HUDEP-2 (cell line): ENCODE data around the gene GALNT7.
"Not testable (repeated sequence)": the region's sequence is repeated elsewhere in the genome, so short reads cannot be mapped to it uniquely, and the experiment has no call there.

Source experiments
- DNase-seq, 76 experiments: peaks; one replicate each; lab custom pipeline; 2025; ENCODE audit not compliant: unreplicated experiment in 76 of 76; lab: John Stamatoyannopoulos, UW

The GALNT7 gene

DNA sequence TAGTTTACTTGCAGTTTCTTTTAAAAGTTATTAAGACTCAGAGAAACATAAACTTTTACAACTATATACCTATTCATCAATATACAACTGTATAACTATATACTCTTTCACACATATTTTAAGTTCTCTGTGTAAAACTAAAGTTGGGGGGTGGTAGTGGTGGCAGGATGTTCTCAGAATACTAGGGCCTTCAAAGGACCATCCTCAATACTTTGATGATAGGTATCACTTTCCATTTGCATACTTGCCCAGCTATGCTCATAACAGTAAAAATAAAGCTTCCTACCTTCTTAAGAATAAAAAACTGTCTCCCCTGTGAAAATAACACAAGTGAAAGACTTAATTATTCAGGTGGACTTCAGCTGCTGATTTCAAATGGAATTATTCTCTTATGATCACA lies 2.9 kb upstream of the GALNT7 start:
- no peak for DNase-seq

DNA sequence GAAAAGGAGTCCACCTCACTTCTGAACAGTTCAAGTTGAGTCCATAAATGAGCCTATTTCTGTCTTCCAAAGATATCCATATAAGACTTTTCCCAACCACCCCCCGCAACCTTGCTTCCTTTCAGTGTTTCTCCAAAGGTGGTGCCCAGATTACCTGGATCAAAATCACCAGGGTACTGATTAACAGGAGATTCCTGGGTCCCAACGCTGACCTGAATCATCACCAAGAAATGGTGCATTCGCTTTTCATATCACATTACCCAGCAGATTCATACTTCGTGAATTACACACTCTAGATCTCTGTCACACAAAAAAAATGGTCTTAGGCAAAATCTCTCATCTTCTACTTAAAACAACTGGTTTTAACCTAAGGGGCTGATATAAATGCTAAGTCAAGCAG lies 2.1 kb upstream of the GALNT7 start:
- no peak for DNase-seq

- DNase-seq: peak in 26 of 76 experiments; percentile 1 to 50 (median 16)
These were observed 734 bp upstream of the GALNT7 start for GRCh38 chr4:173167758-173168395.

DNA sequence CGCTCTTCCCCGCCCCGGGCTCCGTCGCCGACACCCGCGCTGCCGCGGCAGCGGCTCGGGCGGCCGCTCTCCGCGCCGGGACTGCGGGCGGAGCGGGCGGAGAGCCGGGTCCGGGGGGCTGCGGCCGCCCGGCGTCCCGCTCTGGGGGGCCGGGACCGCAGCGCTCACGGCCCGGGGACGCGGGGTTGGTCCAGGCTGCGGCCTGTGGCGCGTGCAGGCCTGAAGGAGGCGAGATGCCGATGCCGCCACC lies 492 bp downstream of the GALNT7 start:
- DNase-seq: peak in 1 of 76 experiments; percentile 4

DNA sequence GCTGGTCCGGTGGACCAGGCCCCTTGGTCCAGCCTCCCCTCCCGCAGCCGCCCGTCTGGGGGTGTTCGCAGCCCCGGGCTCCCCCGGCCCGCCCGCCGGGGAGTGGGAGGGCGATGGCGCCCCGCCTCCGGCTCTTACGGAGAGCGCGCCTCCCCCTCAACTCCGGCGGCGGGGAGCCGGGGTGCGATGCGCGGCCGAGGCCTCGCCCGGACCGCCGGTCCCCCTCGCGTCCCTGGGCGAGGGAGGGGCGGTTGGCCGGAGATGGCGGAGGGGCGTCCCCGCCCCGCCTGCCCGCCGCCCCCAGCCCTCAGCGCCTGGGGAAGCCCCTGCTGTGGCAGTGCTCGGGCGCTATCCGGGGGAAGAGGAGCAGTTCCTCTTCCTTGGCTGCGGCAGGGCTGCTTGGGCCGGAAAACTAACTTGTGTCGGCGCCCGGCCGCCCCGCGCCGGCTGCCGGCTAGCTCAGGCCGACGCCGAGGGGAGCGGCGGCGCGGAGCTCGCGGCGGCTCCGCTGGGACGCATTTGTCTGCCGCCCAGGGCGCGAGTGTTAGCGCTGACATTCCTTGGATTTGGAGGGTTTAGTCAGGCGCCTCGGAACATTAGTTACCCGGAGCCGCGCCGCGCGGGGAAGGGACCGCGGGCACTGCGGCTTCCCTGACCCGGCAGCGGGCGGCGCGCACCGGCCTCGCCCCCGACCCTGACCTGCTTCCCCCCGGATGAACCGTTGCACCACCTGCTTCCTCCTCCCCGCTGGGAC lies 994 bp downstream of the GALNT7 start:
- DNase-seq: peak in 43 of 76 experiments; percentile 2 to 54 (median 29)

- peak in 1 of 76 experiments; percentile 21 for DNase-seq
These were observed 1.7 kb downstream of the GALNT7 start for GRCh38 chr4:173170182-173170778.

GRCh38 chr4:173171098-173171497 lies 2.5 kb downstream of the GALNT7 start:
- peak in 18 of 76 experiments; percentile 1 to 41 (median 16) for DNase-seq

DNA sequence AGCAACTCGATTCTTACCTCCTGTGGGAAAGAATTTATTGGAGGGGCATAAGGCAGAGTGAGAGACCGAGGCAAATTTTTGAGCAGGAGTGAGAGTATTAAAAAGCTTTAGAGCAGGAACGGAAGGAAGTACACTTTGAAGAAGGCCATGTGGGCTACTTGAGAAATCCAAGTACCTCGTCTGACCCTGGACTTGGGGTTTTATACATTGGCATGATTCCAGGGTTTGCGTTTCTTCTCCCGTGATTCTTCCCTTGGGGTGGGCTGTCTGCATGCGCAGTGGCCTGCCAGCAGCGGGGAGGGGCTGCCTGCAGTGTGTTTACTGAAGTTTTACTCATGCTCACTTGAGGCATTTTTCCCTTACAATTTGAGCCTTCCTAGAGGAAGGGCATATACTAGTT lies 3.4 kb downstream of the GALNT7 start:
- DNase-seq: no peak

- DNase-seq: no peak
These were observed 5.6 kb downstream of the GALNT7 start for GRCh38 chr4:173174184-173174583.

DNA sequence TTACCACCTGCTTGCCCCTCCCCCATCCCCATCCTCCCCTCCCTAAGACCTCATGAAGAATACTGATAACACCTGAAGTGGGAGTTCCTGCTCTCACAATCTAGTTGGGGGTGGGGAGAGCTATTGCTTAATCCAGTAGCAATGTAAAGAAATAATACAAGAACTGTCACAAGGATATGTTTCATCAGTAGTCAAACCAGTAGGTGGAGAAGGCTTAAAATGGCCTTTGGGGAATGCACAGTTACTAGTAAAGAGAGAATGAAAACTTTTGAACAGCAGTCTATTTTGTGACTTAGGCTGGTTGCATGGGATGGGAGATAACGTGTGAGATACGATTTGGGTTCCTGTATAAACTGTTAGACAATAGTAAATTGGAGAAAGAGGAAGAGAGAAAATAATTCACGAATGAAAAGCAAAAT lies 6.0 kb downstream of the GALNT7 start:
- peak in 20 of 76 experiments; percentile 2 to 35 (median 12) for DNase-seq

DNA sequence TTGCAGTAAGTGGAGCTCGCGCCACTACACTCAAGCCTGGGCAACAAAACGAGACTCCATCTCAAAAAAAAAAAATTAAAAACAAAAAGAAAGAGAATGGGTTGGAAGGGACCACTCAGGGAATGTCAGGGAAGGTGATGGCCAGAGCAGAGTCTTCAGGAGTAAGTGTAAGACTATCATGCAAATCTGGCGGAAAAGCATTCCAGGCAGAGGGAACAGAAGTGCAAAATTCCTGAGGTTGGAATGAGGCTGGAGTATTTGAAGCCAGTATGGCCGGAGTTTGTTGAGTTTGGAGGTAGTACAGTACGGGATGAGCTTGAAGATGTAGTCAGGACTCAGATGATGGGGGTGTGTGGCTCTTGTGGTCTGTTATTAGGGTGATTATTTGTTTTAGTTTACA lies 7.4 kb downstream of the GALNT7 start:
- DNase-seq: no peak

DNA sequence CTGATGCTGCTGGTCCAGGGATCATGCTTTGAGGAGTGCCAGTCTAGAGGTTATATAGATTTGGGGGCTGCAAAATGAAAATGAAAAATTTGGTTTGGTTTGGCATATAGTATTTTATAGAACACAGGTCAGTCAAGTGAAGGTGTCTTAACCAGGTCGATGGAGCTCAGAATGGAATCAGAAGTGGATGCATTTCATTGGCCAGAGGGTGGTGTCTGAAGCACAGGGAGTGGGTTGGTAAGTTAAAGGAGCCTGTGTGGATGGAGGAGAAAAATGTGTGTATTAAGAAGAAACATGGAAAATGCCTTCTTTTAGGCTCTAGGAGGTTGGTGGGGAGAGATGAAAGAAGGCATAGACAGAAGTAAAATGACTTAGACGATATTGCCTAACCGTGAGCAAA lies 8.6 kb downstream of the GALNT7 start:
- DNase-seq: no peak

DNA sequence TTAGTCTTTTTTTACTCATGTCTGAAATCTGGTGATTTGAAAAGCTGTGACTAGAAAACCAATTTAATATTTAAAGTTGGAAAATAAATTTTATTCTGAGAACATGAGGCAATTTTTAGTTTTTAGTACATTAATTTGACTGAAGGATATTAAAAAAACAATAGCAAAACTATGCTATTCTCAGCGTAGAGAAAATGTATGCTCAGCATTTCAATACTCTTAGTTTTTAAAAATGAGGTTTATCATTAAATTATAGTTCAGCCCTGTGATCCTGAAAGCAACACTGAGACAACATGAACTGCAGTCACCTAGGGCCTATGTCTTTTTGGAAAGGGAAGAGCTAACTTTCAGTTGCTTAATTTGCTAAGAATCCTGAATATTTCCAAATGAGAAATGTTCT lies 9.5 kb downstream of the GALNT7 start:
- no peak for DNase-seq

GRCh38 chr4:173181848-173182247 lies 13.2 kb downstream of the GALNT7 start:
- no peak for DNase-seq

DNA sequence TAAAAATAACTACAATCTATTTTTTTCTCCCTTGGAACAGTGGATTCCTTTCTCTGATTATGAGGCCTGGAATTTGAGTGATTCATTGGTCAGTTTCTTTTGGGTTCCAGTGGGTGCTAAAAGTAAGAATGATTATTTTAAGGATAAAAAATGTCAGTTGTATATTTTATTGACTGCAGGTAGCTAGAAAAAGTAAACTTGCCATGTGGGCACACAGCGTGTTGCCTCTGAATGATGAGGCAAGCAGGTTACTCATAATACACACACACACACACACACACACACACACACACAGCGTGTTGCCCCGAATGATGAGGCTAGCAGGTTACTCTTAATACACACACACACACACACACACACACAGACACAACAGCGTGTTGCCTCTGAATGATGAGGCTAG lies 13.8 kb downstream of the GALNT7 start:
- no peak for DNase-seq

GRCh38 chr4:173183659-173184247 lies 15.1 kb downstream of the GALNT7 start:
- not testable (repeated sequence) for DNase-seq

DNA sequence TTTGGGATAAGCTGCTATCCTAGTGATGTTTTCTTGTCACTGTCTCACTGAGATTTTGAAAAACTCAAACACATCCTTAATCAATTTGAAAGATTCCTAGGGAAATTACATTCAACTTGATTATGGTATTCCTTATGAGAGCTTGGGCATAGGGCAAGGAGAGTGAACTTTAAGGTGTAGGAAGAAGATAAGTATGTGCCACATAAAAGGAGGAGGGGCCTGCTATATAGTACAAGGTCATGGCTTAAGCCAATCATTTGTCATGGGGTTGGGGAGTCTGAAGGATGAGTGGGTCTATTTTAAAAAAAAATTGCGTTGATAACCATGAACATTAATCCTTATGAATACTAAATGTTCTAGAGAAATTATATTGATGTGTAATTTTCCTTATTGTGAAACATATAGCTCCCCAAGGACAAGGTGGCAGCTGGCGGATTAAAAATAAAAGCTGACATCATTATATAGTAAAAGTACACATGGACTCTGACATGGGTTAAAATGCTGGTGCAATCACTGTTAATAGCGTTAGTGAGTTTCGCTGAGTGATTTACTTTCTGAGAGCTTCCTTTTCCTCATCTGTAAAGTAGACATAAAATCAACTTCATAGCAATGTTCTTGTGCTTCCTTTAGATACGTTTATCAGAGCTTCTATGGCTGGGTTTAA lies 17.4 kb downstream of the GALNT7 start:
- DNase-seq: no peak

GRCh38 chr4:173187732-173188131 lies 19.1 kb downstream of the GALNT7 start:
- no peak for DNase-seq

GRCh38 chr4:173188648-173189047 lies 20.0 kb downstream of the GALNT7 start:
- DNase-seq: no peak

DNA sequence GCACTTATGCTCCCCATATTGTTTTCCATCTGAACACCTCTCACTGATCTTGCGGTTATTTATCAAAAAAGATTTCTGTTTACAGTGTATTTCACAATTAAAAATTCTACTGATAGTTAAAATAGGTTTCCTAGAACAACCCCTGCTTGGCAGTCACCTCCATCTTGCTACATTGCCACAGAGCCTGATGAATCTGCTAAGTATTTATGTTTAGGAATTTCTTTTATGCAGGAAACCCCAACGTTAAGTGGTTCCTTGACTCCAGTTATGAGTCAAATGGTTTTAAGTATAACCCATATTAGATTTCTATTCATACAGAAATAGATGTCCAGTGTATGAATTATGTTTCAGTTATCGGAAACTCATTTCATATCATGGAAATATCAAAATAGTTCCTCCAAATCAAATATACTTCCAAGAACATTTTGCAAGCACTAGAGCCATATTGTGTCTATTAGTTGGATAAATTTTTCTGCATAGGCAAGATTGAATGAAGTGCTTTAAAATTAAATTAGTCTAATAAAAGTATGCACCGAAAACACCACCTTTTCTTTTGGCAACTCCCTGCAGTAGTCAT lies 20.6 kb downstream of the GALNT7 start:
- DNase-seq: no peak

DNA sequence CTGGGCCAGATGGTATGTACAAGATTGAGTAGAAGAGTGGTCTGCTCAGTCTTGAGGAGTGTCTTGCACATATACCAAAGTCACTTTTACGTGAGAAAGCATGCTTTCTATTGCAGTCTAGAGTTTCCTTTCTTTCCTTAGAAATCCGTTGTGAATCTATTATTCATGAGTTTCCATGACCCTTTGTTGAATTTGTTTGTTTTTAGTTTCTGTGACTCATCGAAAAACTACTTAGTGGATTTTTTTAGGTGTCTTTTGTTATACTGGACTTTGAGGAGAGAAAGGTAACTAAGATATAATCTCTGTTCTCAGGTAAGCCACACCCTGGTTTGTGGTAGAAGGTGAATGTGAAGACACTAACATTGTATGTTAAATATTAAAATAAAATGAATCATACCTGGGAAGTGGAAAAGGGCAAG lies 23.0 kb downstream of the GALNT7 start:
- no peak for DNase-seq
